Panc1 (cell line): ENCODE data around the gene SSX5.
"Not testable (repeated sequence)": the region's sequence is repeated elsewhere in the genome, so short reads cannot be mapped to it uniquely, and the experiment has no call there.

Experiments used
- CTCF ChIP-seq: fragments of 450-650 bp; IDR thresholded peaks from 2 replicates; pipeline ENCODE4 v1.5.1; 2017; ENCODE audit warnings: mild to moderate bottlenecking
- POLR2AphosphoS5 ChIP-seq: IDR thresholded peaks from 2 replicates; pipeline ENCODE4 v1.6.1; 2012; ENCODE audit warnings: mild to moderate bottlenecking, low read depth, low read length, moderate library complexity
- REST ChIP-seq, 2 experiments: IDR thresholded peaks; 2 replicates each; pipeline ENCODE4 v1.6.1; 2011 to 2012; ENCODE audit warnings: low read depth in 2 of 2, control low read depth in 1 of 2, low read length in 1 of 2, mild to moderate bottlenecking in 1 of 2, moderate library complexity in 1 of 2; ENCODE audit not compliant: insufficient read depth in 1 of 2
- TCF7L2 ChIP-seq: IDR thresholded peaks from 2 replicates; pipeline ENCODE4 v1.6.1; 2011; ENCODE audit warnings: mild to moderate bottlenecking, low read depth, low read length, inconsistent platforms

- not testable (repeated sequence) for TF ChIP-seq CTCF; TCF7L2; POLR2AphosphoS5; REST (IDR thresholded peaks at IDR 0.05; ENCODE audit: insufficient read depth in 1 of 2, low read depth in 2 of 2, low read length in 1 of 2)
These were observed 57.5 kb downstream of the SSX5 start for GRCh38 chrX:48139076-48139475.
